HCT116 (cell line): ENCODE measurements around the gene KIRREL2. TPM values are rescaled to one million over a fixed set of nuclear protein-coding genes. Genes with fewer than 3 reads are reported as not detected.

Source experiments
- ATAC-seq: fragments of 200-7000 bp; cut with Tn5 transposase; 2 replicates; pipeline ENCODE4 v1.9.1; 2020; ENCODE audit warnings: mild to moderate bottlenecking, moderate library complexity
- BruUV-seq: library from RNA; stranded (reverse); fragments of 400-500 nt; replicated peaks from 2 replicates; lab custom pipeline; 2021; lab: Mats Ljungman, UMichigan
- CTCF ChIA-PET: fragments of 300-600 bp; sonication (Branson Sonifier 250); formaldehyde crosslinking; loops from one replicate; lab custom pipeline; 2021; ENCODE audit warnings: antibody characterized with exemption; lab: Charles Lee
- POLR2A ChIA-PET: fragments of 300-600, 350-600 bp; sonication (Branson Sonifier 250); formaldehyde crosslinking; loops from one replicate; lab custom pipeline; 2021; ENCODE audit warnings: antibody characterized with exemption; lab: Charles Lee
- RAD21 ChIA-PET, 2 experiments: fragments of 300-600 bp; sonication (Branson Sonifier 250); formaldehyde crosslinking; loops; one replicate each; lab custom pipeline; 2023; ENCODE audit warnings: low total read pairs in 2 of 2; ENCODE audit not compliant: uncharacterized antibody in 2 of 2, unreplicated experiment in 2 of 2, low non-redundant PET in 1 of 2; lab: Charles Lee
- DNase-seq: peaks from one replicate; pipeline ENCODE4 v3.0.0-alpha.2; 2010; ENCODE audit warnings: low read depth, low spot score
- H2AFZ ChIP-seq: fragments of 200-600 bp; shearing (Covaris generic), sonication (generic); 2 replicates; pipeline ENCODE4 v1.6.1; 2017; ENCODE audit warnings: low read depth, mixed run types, mixed read lengths, antibody characterized with exemption, low read length; ENCODE audit not compliant: poor library complexity, severe bottlenecking
- H3K27ac ChIP-seq: 2 replicates; pipeline ENCODE4 v1.5.1; 2012; ENCODE audit warnings: low read depth, low read length
- H3K27me3 ChIP-seq: fragments of 200-600 bp; sonication (generic); 2 replicates; pipeline ENCODE4 v1.6.1; 2016; ENCODE audit warnings: mixed run types, low read length, mixed read lengths; ENCODE audit not compliant: insufficient read depth
- H3K36me3 ChIP-seq, 2 experiments: fragments of 200-500 bp in 1 of 2; fragments of 200-600 bp in 1 of 2; sonication (Bioruptor generic) in 1 of 2; sonication (generic) in 1 of 2; 2 replicates each; pipeline versions ENCODE4 v1.5.1 to v1.6.1; 2014 to 2016; ENCODE audit warnings: low read length in 2 of 2, inconsistent platforms in 1 of 2, mixed read lengths in 1 of 2, mixed run types in 1 of 2; ENCODE audit not compliant: insufficient read depth in 2 of 2, control insufficient read depth in 1 of 2
- H3K4me1 ChIP-seq, 2 experiments: fragments of 200-600 bp in 1 of 2; sonication (generic) in 1 of 2; 2 replicates each; pipeline versions ENCODE4 v1.5.1 to v1.6.1; 2012 to 2017; ENCODE audit warnings: low read length in 2 of 2, inconsistent platforms in 1 of 2, mild to moderate bottlenecking in 1 of 2, mixed read lengths in 1 of 2, mixed run types in 1 of 2, moderate library complexity in 1 of 2; ENCODE audit not compliant: insufficient read depth in 2 of 2, control insufficient read depth in 1 of 2
- H3K4me2 ChIP-seq: fragments of 200-600 bp; sonication (generic); 2 replicates; pipeline ENCODE4 v1.6.1; 2017; ENCODE audit warnings: mixed run types, low read length, mixed read lengths
- H3K4me3 ChIP-seq, 2 experiments: fragments of 200-600 bp in 1 of 2; sonication (generic) in 1 of 2; replicated peaks in 1 of 2; 2 replicates each; pipeline ENCODE4 v1.5.1; 2011 to 2016; ENCODE audit warnings: low read length in 2 of 2, control low read depth in 1 of 2, low read depth in 1 of 2, mild to moderate bottlenecking in 1 of 2, mixed read lengths in 1 of 2, mixed run types in 1 of 2
- H3K79me2 ChIP-seq: fragments of 200-600 bp; sonication (generic); 2 replicates; pipeline ENCODE4 v1.6.1; 2017; ENCODE audit warnings: mild to moderate bottlenecking, mixed run types, low read length, moderate library complexity, mixed read lengths; ENCODE audit not compliant: insufficient read depth
- H3K9ac ChIP-seq: fragments of 200-600 bp; sonication (generic); 2 replicates; pipeline ENCODE4 v1.6.1; 2016; ENCODE audit warnings: low read length, mixed read lengths
- H3K9me2 ChIP-seq: fragments of 200-600 bp; sonication (generic), shearing (Covaris generic); 2 replicates; pipeline ENCODE4 v1.6.1; 2017; ENCODE audit warnings: mixed run types, mild to moderate bottlenecking, moderate library complexity; ENCODE audit not compliant: insufficient read depth
- H3K9me3 ChIP-seq, 2 experiments: fragments of 200-500 bp in 1 of 2; fragments of 200-600 bp in 1 of 2; sonication (Bioruptor generic) in 1 of 2; sonication (generic) in 1 of 2; 2 replicates each; pipeline ENCODE4 v1.6.1; 2014 to 2017; ENCODE audit warnings: low read length in 2 of 2, mixed read lengths in 2 of 2, inconsistent platforms in 1 of 2, low read depth in 1 of 2, mild to moderate bottlenecking in 1 of 2, mixed run types in 1 of 2, moderate library complexity in 1 of 2; ENCODE audit not compliant: control insufficient read depth in 1 of 2, insufficient read depth in 1 of 2
- H4K20me1 ChIP-seq: fragments of 200-600 bp; sonication (generic), shearing (Covaris generic); 2 replicates; pipeline ENCODE4 v1.6.1; 2017; ENCODE audit warnings: mixed run types, mild to moderate bottlenecking, moderate library complexity; ENCODE audit not compliant: insufficient read depth
- EZH2 ChIP-seq: fragments of 200-600 bp; sonication (generic); IDR thresholded peaks from 2 replicates; pipeline ENCODE4 v1.6.1; 2017; ENCODE audit warnings: antibody characterized with exemption, mixed run types
- POLR2A ChIP-seq: IDR thresholded peaks from 2 replicates; pipeline ENCODE4 v1.7.0; 2011; ENCODE audit warnings: borderline replicate concordance; ENCODE audit not compliant: insufficient read depth, insufficient read length; ENCODE audit errors: extremely low read depth
- RAD21 ChIP-seq: IDR thresholded peaks from 2 replicates; pipeline ENCODE4 v1.6.1; 2012; ENCODE audit warnings: low read depth, mild to moderate bottlenecking
- SRF ChIP-seq: IDR thresholded peaks from 2 replicates; pipeline ENCODE4 v1.6.1; 2012; ENCODE audit warnings: low read depth
- TCF7L2 ChIP-seq: IDR thresholded peaks from 2 replicates; pipeline ENCODE4 v1.7.0; 2011; ENCODE audit warnings: borderline replicate concordance, inconsistent platforms; ENCODE audit not compliant: insufficient read depth, insufficient read length; ENCODE audit errors: extremely low read depth
- YY1 ChIP-seq: IDR thresholded peaks from 2 replicates; pipeline ENCODE4 v1.6.1; 2011; ENCODE audit warnings: low read length, low read depth, moderate library complexity, mild to moderate bottlenecking; ENCODE audit not compliant: insufficient replicate concordance; ENCODE audit errors: extremely low read depth
- intact Hi-C: fragments of 100-400 bp; cut with micrococcal nuclease; formaldehyde crosslinking; loops from 2 replicates; pipeline ENCODE4 v1.10.0; 2022
- total RNA-seq: library from RNA; stranded (reverse); gene quantifications from one replicate; pipeline ENCODE4 v1.2.1, GENCODE V29; 2021; ENCODE audit not compliant: unreplicated experiment
- TF ChIP-seq, protein P1 (sequence below): IDR thresholded peaks from 2 replicates; pipeline ENCODE4 v1.6.1; 2012; ENCODE audit warnings: low read depth
- TF ChIP-seq, protein P2 (sequence below): IDR thresholded peaks from 2 replicates; pipeline ENCODE4 v1.6.1; 2012
- TF ChIP-seq, protein P3 (sequence below), 3 experiments: fragments of 200-600 bp in 1 of 3; sonication (generic) in 1 of 3; IDR thresholded peaks in 2 of 3; conservative IDR thresholded peaks in 1 of 3; 2 replicates each; pipeline ENCODE4 v1.5.1; 2012 to 2017; ENCODE audit warnings: low read depth in 2 of 3, low read length in 2 of 3, antibody characterized with exemption in 1 of 3, borderline replicate concordance in 1 of 3, control low read depth in 1 of 3, mild to moderate bottlenecking in 1 of 3, mixed read lengths in 1 of 3, mixed run types in 1 of 3, moderate library complexity in 1 of 3; ENCODE audit not compliant: insufficient read depth in 1 of 3

Gene KIRREL2
- total RNA-seq, 1 experiment from 2014 or later, result 1.3 TPM

DNA sequence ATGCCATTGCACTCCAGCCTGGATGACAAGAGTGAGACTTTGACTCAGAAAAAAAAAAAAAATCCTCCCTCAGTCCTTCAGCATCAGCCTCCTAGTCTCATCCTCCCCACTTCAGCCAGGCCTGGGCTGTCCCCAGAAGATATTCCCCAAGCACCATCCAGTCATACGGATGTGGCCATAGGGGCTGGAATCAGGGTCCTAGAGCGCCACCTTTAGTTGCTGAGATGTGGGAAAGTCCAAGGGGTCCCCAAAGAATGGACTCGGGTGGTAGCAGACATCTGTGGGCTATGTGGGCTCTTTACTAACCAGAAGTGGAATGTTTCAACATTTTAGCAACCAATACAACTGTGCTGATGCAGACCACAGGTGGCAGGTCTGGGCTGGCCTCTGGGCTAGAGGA is 54.5 kb downstream of the KIRREL2 start:
- POLR2A ChIA-PET, result interaction anchor here (0.6 kb wide), 1 partner anchor 736 kb away, joined by 3 read pairs; no protein-coding TSS in a partner anchor

More for the DNA sequence above, 54.5 kb downstream of the KIRREL2 start:
- TF ChIP-seq YY1, result no peak
- TF ChIP-seq TCF7L2, result no peak
- TF ChIP-seq EZH2, result no peak
- TF ChIP-seq POLR2A, result no peak
- TF ChIP-seq, protein P1, sequence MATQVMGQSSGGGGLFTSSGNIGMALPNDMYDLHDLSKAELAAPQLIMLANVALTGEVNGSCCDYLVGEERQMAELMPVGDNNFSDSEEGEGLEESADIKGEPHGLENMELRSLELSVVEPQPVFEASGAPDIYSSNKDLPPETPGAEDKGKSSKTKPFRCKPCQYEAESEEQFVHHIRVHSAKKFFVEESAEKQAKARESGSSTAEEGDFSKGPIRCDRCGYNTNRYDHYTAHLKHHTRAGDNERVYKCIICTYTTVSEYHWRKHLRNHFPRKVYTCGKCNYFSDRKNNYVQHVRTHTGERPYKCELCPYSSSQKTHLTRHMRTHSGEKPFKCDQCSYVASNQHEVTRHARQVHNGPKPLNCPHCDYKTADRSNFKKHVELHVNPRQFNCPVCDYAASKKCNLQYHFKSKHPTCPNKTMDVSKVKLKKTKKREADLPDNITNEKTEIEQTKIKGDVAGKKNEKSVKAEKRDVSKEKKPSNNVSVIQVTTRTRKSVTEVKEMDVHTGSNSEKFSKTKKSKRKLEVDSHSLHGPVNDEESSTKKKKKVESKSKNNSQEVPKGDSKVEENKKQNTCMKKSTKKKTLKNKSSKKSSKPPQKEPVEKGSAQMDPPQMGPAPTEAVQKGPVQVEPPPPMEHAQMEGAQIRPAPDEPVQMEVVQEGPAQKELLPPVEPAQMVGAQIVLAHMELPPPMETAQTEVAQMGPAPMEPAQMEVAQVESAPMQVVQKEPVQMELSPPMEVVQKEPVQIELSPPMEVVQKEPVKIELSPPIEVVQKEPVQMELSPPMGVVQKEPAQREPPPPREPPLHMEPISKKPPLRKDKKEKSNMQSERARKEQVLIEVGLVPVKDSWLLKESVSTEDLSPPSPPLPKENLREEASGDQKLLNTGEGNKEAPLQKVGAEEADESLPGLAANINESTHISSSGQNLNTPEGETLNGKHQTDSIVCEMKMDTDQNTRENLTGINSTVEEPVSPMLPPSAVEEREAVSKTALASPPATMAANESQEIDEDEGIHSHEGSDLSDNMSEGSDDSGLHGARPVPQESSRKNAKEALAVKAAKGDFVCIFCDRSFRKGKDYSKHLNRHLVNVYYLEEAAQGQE, result no peak
- TF ChIP-seq SRF, result no peak
- TF ChIP-seq, protein P2, sequence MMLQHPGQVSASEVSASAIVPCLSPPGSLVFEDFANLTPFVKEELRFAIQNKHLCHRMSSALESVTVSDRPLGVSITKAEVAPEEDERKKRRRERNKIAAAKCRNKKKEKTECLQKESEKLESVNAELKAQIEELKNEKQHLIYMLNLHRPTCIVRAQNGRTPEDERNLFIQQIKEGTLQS, result no peak
- TF ChIP-seq, protein P3, sequence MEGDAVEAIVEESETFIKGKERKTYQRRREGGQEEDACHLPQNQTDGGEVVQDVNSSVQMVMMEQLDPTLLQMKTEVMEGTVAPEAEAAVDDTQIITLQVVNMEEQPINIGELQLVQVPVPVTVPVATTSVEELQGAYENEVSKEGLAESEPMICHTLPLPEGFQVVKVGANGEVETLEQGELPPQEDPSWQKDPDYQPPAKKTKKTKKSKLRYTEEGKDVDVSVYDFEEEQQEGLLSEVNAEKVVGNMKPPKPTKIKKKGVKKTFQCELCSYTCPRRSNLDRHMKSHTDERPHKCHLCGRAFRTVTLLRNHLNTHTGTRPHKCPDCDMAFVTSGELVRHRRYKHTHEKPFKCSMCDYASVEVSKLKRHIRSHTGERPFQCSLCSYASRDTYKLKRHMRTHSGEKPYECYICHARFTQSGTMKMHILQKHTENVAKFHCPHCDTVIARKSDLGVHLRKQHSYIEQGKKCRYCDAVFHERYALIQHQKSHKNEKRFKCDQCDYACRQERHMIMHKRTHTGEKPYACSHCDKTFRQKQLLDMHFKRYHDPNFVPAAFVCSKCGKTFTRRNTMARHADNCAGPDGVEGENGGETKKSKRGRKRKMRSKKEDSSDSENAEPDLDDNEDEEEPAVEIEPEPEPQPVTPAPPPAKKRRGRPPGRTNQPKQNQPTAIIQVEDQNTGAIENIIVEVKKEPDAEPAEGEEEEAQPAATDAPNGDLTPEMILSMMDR (IDR thresholded peaks at IDR 0.05 in 2 of 3, conservative IDR thresholded peaks at IDR 0.05 in 1 of 3; ENCODE audit: borderline replicate concordance in 1 of 3, insufficient read depth in 1 of 3, low read depth in 2 of 3, low read length in 2 of 3), result 0 out of 6 replicates have a peak, but pooled peaks of 1 of the 3 experiments have one; percentile 4
- TF ChIP-seq RAD21, result peak; percentile 41
- BruUV-seq, result no TSS peak
- Histone ChIP-seq H3K4me3 (no peak overlapping the region), H3K9me3 (no peaks in the 10 kb centered on the region), H3K4me2 (no peak overlapping the region), H3K9ac (no peak overlapping the region), H3K27ac (no peak overlapping the region; the same call in 1 of the 2 replicates), H3K9me2 (no peaks in the 10 kb centered on the region), H3K27me3 (no peaks in the 10 kb centered on the region), H2AFZ (no peak overlapping the region), H4K20me1 (no peaks in the 10 kb centered on the region), H3K79me2 (no peaks in the 10 kb centered on the region), H3K36me3 (no peaks in the 10 kb centered on the region), H3K4me1 (peaks cover 11 to 31% of the 10 kb centered on the region in 2 experiments)
- ATAC-seq, result 0 out of 2 replicates have a peak, but pooled peaks have one; percentile 21
- ChIA-PET CTCF (no interaction called here), RAD21 (no interaction called here)
- DNase-seq, result no peak
- intact Hi-C loops, result no loop called here
